Liver (tissue), 3 donors: ENCODE measurements around the gene PLEKHO2.
"Not testable (repeated sequence)": the region's sequence is repeated elsewhere in the genome, so short reads cannot be mapped to it uniquely, and the experiment has no call there.

ENCODE experiments used
- CTCF ChIP-seq: fragments of 150-350 bp; IDR thresholded peaks from 2 replicates; pipeline ENCODE4 v1.5.1; 2017; ENCODE audit warnings: improper control_type of control experiment, low read depth, low read length; ENCODE audit not compliant: missing input control
- FOXA1 ChIP-seq: IDR thresholded peaks from 2 replicates; pipeline ENCODE4 v1.6.1; 2016; ENCODE audit warnings: antibody characterized with exemption
- RAD21 ChIP-seq, 2 donors: IDR thresholded peaks; 2 replicates each; pipeline ENCODE4 v1.6.1; 2016; ENCODE audit warnings: antibody characterized with exemption in 2 of 2, mild to moderate bottlenecking in 2 of 2
- SP1 ChIP-seq: IDR thresholded peaks from 2 replicates; pipeline ENCODE4 v1.6.1; 2018; ENCODE audit warnings: antibody characterized with exemption, mild to moderate bottlenecking
- TAF1 ChIP-seq: conservative IDR thresholded peaks from 2 replicates; pipeline ENCODE4 v1.6.1; 2016; ENCODE audit warnings: antibody characterized with exemption, mild to moderate bottlenecking
- TF ChIP-seq, protein P1 (sequence below): IDR thresholded peaks from 2 replicates; pipeline ENCODE4 v1.6.1; 2016; ENCODE audit warnings: antibody characterized with exemption, mild to moderate bottlenecking
- TF ChIP-seq, protein P2 (sequence below): IDR thresholded peaks from 2 replicates; pipeline ENCODE4 v1.6.1; 2016; ENCODE audit warnings: antibody characterized with exemption
- donor health status: healthy.
- donor health status: healthy.

DNA sequence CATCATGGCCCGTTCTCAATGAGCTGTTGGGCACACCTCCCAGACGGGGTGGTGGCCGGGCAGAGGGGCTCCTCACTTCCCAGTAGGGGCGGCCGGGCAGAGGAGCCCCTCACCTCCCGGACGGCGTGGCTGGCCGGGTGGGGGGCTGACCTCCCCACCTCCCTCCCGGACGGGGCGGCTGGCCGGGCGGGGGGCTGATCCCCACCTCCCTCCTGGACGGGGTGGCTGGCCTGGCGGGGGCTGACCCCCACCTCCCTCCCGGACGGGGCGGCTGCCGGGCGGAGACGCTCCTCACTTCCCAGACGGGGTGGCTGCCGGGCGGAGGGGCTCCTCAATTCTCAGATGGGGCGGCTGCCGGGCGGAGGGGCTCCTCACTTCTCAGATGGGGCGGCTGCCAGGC, 42.8 kb upstream of the PLEKHO2 start:
- not testable (repeated sequence) for TF ChIP-seq SP1; CTCF; TAF1; RAD21 (IDR thresholded peaks at IDR 0.05); FOXA1
- TF ChIP-seq, protein P1, sequence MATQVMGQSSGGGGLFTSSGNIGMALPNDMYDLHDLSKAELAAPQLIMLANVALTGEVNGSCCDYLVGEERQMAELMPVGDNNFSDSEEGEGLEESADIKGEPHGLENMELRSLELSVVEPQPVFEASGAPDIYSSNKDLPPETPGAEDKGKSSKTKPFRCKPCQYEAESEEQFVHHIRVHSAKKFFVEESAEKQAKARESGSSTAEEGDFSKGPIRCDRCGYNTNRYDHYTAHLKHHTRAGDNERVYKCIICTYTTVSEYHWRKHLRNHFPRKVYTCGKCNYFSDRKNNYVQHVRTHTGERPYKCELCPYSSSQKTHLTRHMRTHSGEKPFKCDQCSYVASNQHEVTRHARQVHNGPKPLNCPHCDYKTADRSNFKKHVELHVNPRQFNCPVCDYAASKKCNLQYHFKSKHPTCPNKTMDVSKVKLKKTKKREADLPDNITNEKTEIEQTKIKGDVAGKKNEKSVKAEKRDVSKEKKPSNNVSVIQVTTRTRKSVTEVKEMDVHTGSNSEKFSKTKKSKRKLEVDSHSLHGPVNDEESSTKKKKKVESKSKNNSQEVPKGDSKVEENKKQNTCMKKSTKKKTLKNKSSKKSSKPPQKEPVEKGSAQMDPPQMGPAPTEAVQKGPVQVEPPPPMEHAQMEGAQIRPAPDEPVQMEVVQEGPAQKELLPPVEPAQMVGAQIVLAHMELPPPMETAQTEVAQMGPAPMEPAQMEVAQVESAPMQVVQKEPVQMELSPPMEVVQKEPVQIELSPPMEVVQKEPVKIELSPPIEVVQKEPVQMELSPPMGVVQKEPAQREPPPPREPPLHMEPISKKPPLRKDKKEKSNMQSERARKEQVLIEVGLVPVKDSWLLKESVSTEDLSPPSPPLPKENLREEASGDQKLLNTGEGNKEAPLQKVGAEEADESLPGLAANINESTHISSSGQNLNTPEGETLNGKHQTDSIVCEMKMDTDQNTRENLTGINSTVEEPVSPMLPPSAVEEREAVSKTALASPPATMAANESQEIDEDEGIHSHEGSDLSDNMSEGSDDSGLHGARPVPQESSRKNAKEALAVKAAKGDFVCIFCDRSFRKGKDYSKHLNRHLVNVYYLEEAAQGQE, result not testable (repeated sequence)
- TF ChIP-seq, protein P2, sequence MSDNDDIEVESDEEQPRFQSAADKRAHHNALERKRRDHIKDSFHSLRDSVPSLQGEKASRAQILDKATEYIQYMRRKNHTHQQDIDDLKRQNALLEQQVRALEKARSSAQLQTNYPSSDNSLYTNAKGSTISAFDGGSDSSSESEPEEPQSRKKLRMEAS, result not testable (repeated sequence)
